GM12891 (cell line): ENCODE data around the gene NEIL3.

Source experiments
- DNase-seq: peaks from one replicate; pipeline ENCODE4 v3.0.0; 2011; ENCODE audit warnings: low spot score; ENCODE audit not compliant: insufficient read length
- FAIRE-seq: peaks from 2 replicates; lab custom pipeline; 2011; peaks lifted over from hg19 to GRCh38; lab: Jason Lieb, UNC
- PAX5 ChIP-seq: IDR thresholded peaks from 2 replicates; pipeline ENCODE4 v1.6.1; 2011; ENCODE audit warnings: low read length, moderate library complexity, mild to moderate bottlenecking; ENCODE audit not compliant: insufficient read depth, severe bottlenecking
- POLR2A ChIP-seq: IDR thresholded peaks from 2 replicates; pipeline ENCODE4 v1.6.1; 2011; ENCODE audit warnings: low read depth, low read length, control low read depth
- POLR2AphosphoS5 ChIP-seq: IDR thresholded peaks from 2 replicates; pipeline ENCODE4 v1.6.1; 2011; ENCODE audit warnings: low read depth, low read length, control low read depth
- POU2F2 ChIP-seq: IDR thresholded peaks from 2 replicates; pipeline ENCODE4 v1.6.1; 2011; ENCODE audit warnings: low read depth, mild to moderate bottlenecking, control low read depth, low read length, moderate library complexity
- SPI1 ChIP-seq: IDR thresholded peaks from 2 replicates; pipeline ENCODE4 v1.6.1; 2011; ENCODE audit warnings: low read depth, low read length, control low read depth
- TAF1 ChIP-seq: IDR thresholded peaks from 2 replicates; pipeline ENCODE4 v1.6.1; 2011; ENCODE audit warnings: low read depth, low read length, control low read depth

The NEIL3 gene

DNA sequence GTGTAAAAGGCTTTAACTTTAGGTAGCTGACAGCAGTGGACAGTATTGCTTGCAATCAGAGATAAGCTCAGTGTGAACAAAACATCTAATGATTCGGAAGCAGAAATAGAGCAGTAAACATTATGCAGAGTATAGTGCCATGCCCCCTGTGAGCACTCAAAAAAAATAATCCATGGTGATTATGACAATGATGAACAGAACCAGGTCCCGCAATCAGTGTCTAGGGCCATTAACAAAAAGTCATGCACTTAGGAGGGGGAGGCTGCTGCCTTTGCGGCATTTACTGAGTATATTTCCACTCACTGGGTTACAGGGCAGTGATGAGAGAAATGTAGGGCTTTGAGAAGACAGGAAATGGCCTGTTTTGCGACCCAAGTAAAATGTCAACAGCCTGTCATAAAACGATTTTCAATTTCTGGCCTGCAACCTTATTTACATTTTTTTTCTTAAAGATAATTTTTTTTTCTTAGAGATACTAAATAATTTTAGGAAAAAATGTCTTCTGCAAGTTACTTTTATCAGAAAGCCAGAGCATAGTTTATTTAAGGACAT is 27.3 kb upstream of the NEIL3 start:
- TF ChIP-seq SPI1, result no peak
- TF ChIP-seq POU2F2, result no peak
- no peak for TF ChIP-seq TAF1
- no peak for TF ChIP-seq PAX5
- no peak for TF ChIP-seq POLR2A
- no peak for TF ChIP-seq POLR2AphosphoS5
- no peak for DNase-seq
- no peak for FAIRE-seq

- DNase-seq, result no peak
- FAIRE-seq, result no peak
- TF ChIP-seq PAX5, result no peak
These were observed 26.5 kb upstream of the NEIL3 start for GRCh38 chr4:177283167-177283566.

DNA sequence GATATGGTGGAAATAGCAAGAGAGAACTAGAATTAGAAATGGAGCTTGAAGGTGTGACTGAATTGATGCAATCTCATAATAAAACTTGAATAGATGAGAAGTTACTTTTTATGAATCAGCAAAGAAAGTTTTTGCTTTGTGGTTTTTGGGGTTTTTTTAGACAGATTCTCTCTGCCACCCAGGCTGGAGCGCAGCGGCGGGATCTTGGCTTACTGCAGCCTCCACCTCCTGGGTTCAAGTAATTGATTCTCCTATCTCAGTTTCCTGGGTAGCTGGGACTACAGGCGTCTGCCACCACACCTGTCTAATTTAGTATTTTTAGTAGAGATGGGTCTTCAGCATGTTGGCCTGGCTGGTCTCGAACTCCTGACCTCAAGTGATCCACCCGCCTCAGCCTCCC is 23.7 kb upstream of the NEIL3 start:
- DNase-seq (no peak), FAIRE-seq (no peak)
- TF ChIP-seq POU2F2, result no peak
- no peak for TF ChIP-seq POLR2A
- no peak for TF ChIP-seq POLR2AphosphoS5
- no peak for TF ChIP-seq PAX5
- no peak for TF ChIP-seq TAF1
- no peak for TF ChIP-seq SPI1

DNA sequence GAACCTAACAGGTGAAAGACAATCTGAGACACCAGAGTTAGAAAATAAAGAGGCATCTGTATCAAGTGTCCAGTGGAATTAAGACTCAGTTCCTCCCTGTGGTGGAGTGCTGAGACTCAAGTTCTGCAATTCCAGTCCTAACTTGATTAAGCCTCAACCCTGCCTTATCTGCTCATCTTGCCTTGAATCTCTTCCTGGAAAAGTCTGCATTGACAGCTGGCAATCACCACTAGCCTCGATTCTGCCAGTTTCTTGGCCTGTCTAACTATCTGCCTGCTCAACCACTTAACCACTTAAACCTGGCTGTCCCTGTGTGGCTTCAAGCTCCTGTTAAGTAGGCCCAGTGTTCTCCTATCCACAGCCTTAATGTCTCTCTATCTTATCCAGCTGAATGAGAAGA is 22.4 kb upstream of the NEIL3 start:
- FAIRE-seq (no peak), DNase-seq (no peak)
- no peak for TF ChIP-seq POLR2A
- TF ChIP-seq PAX5, result no peak
- TF ChIP-seq SPI1, result no peak
- no peak for TF ChIP-seq TAF1
- no peak for TF ChIP-seq POLR2AphosphoS5
- TF ChIP-seq POU2F2, result no peak

GRCh38 chr4:177288335-177288734 is 21.3 kb upstream of the NEIL3 start:
- FAIRE-seq (no peak), DNase-seq (no peak)
- no peak for TF ChIP-seq TAF1
- TF ChIP-seq SPI1, result no peak
- TF ChIP-seq POU2F2, result no peak

- TF ChIP-seq SPI1, result no peak
- no peak for TF ChIP-seq TAF1
- TF ChIP-seq POU2F2, result no peak
- no peak for TF ChIP-seq PAX5
- TF ChIP-seq POLR2A, result no peak
- no peak for TF ChIP-seq POLR2AphosphoS5
- no peak for FAIRE-seq
- DNase-seq, result no peak
These were observed 18.9 kb upstream of the NEIL3 start for GRCh38 chr4:177290780-177291179.

DNA sequence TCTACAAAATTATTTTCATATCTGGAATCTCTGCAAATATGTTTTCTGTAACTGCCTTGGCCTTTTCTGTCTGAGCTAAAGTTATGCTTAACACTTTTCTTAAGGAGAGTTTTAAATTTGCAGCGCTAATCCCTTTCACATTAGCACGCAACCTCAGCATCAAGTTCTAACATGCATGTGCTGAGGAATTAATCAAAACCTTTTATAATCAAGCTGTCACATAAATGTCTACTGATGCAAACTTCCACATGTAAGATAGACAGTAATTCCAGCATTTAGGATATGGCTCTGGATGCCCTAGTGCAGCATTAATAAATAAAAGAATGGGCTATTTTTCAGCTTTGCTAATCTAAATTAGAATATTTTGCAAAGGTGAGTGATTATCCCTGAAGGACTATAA is 17.5 kb upstream of the NEIL3 start:
- no peak for DNase-seq
- TF ChIP-seq TAF1, result no peak
- TF ChIP-seq POLR2A, result no peak
- FAIRE-seq, result no peak

GRCh38 chr4:177293208-177294033 is 16.3 kb upstream of the NEIL3 start:
- no peak for FAIRE-seq

GRCh38 chr4:177297785-177298391 is 11.8 kb upstream of the NEIL3 start:
- TF ChIP-seq TAF1 (no peak), POU2F2 (no peak), POLR2A (no peak), SPI1 (no peak), PAX5 (no peak)
- FAIRE-seq (no peak), DNase-seq (no peak)

More at GRCh38 chr4:177293208-177294033, 16.3 kb upstream of the NEIL3 start:
- TF ChIP-seq TAF1, result no peak
- no peak for TF ChIP-seq PAX5
- TF ChIP-seq SPI1, result peak; percentile 67
- no peak for DNase-seq

GRCh38 chr4:177301126-177301639 is 8.5 kb upstream of the NEIL3 start:
- TF ChIP-seq PAX5, result no peak
- TF ChIP-seq POLR2AphosphoS5, result no peak
- no peak for TF ChIP-seq SPI1
- no peak for TF ChIP-seq POU2F2
- no peak for TF ChIP-seq POLR2A
- TF ChIP-seq TAF1, result no peak
- no peak for DNase-seq
- FAIRE-seq, result no peak
